Ascending aorta (tissue), 2 donors: Measurements from ENCODE around the gene C10orf105. TPM values are rescaled to one million over a fixed set of nuclear protein-coding genes. Genes with fewer than 3 reads are reported as not detected.
A peak's percentile ranks its signal among the peaks of the same experiment; 100 is the strongest.

Source experiments
- DNase-seq, 2 donors: peaks; one replicate each; pipeline ENCODE4 v3.0.0-alpha.2; 2019; ENCODE audit warnings: low spot score in 2 of 2
- H3K27ac ChIP-seq, 2 donors: fragments of 200-600 bp; sonication (generic); one replicate each; pipeline ENCODE4 v1.5.1; 2016 to 2017; ENCODE audit warnings: mild to moderate bottlenecking in 1 of 2
- H3K27me3 ChIP-seq: fragments of 200-600 bp; sonication (generic); one replicate; pipeline ENCODE4 v1.5.1; 2017
- H3K36me3 ChIP-seq, 2 donors: fragments of 200-600 bp; sonication (generic); one replicate each; pipeline ENCODE4 v1.5.1; 2016
- H3K4me1 ChIP-seq, 2 donors: fragments of 200-600 bp; sonication (generic); one replicate each; pipeline ENCODE4 v1.5.1; 2016 to 2017; ENCODE audit warnings: mild to moderate bottlenecking in 1 of 2
- H3K4me3 ChIP-seq, 2 donors: fragments of 200-600 bp; sonication (generic); one replicate each; pipeline ENCODE4 v1.5.1; 2016 to 2017; ENCODE audit warnings: mild to moderate bottlenecking in 1 of 2
- H3K9me3 ChIP-seq, 2 donors: fragments of 200-600 bp; sonication (generic); one replicate each; pipeline ENCODE4 v1.5.1; 2016
- intact Hi-C: fragments of 100-400 bp; cut with DNase I; formaldehyde crosslinking; loops from one replicate; pipeline ENCODE4 v1.15.1; 2023
- total RNA-seq: library from RNA; depleted of rRNA; stranded (reverse); fragments of >200 nt; gene quantifications from one replicate; pipeline ENCODE4 v1.1.0, GENCODE V29; 2016
- TF ChIP-seq, protein P1 (sequence below), 3 experiments: fragments of 200-600 bp in 2 of 3; fragments of 450-650 bp in 1 of 3; sonication (generic) in 2 of 3; IDR thresholded peaks; one replicate each; pipeline ENCODE4 v1.5.1; 2016 to 2019; ENCODE audit warnings: antibody characterized with exemption in 3 of 3, mild to moderate bottlenecking in 1 of 3, moderate library complexity in 1 of 3

Gene C10orf105
- total RNA-seq, 1 donor from 2014 or later, result not detected

DNA sequence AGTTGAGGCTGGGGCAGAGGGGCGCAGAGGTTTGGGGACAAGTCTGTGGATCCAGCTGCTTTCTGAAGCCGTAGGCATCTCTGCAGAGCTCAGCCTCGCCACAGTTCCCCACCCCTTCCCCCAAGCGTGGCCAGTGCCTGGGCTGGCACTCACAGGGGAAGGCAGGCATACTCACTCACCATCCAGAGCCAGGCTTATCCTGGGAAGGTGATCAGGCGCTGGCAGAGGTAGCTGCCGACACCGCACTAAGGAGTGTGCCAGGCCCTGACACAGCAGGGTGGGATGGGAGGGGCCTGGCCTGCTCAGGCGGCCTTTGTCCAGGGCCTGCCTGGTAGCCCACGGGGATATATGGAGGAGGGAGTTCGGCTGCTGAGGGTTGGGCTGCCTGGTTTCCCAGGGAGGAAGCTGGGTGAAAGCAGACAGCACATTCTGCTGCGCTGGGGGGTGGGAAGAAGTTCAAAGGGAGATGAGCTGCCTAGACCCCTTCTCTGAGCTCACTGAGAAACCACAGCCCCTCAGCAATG is 37.9 kb upstream of the C10orf105 start:
- no peak for DNase-seq
- Histone ChIP-seq H3K4me3 (no peak overlapping the region), H3K27me3 (no peaks in the 10 kb centered on the region), H3K27ac (no peak overlapping the region), H3K36me3 (peaks cover 66 to 82% of the 10 kb centered on the region in 2 donors), H3K4me1 (no peaks in the 10 kb centered on the region), H3K9me3 (no peaks in the 10 kb centered on the region)
- intact Hi-C loops, result no loop called here
- TF ChIP-seq, protein P1, sequence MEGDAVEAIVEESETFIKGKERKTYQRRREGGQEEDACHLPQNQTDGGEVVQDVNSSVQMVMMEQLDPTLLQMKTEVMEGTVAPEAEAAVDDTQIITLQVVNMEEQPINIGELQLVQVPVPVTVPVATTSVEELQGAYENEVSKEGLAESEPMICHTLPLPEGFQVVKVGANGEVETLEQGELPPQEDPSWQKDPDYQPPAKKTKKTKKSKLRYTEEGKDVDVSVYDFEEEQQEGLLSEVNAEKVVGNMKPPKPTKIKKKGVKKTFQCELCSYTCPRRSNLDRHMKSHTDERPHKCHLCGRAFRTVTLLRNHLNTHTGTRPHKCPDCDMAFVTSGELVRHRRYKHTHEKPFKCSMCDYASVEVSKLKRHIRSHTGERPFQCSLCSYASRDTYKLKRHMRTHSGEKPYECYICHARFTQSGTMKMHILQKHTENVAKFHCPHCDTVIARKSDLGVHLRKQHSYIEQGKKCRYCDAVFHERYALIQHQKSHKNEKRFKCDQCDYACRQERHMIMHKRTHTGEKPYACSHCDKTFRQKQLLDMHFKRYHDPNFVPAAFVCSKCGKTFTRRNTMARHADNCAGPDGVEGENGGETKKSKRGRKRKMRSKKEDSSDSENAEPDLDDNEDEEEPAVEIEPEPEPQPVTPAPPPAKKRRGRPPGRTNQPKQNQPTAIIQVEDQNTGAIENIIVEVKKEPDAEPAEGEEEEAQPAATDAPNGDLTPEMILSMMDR (IDR thresholded peaks at IDR 0.05), result no peak

DNA sequence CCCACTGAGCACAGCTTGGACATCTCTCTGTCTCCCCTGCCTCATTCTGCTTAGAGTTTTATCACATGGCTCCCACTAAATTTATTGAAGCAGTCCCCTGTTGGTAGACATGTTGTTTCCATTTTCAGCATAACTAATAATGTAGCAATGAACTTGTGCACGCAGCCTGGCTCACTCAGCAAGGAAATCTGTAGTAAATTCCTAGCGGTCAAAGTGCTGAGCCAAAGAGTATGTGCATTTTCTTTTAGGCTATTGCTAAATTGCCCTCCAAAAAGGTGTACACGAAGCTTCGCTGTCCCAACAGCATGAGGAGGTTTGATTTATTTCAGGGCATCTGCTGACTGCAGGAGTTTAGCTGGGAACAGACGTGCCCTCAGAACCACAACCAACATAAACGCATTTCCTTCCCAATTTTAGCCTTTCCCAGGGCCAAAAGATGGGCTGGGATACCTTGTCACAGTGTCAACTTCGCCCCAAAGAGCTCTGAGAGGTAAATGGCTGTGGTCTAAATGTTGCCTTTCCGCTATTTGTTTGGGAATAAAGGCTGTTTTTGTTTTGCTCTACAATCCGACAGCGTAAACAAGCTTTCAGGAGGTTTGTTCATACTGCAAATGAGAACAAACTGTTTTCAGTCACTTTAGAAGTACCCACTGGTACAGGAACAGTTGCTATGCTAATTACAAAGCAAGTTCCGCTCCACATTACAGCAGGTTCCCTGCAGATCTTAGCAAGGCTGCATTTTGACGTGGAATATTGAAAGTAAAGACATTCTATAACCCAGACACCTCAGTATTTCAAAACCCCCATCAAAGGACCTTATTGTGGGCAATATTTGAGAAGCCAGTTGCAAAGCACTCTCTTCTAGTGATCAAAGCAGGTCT is 37.0 kb upstream of the C10orf105 start:
- no peaks in the 10 kb centered on the region for H3K9me3 ChIP-seq
- no peaks in the 10 kb centered on the region for H3K27me3 ChIP-seq
- H3K36me3 ChIP-seq, result peaks cover 72 to 84% of the 10 kb centered on the region in 2 donors
- no peak overlapping the region for H3K4me3 ChIP-seq
- no peak for DNase-seq
- H3K4me1 ChIP-seq, result no peaks in the 10 kb centered on the region
- H3K27ac ChIP-seq, result no peak overlapping the region
- TF ChIP-seq, protein P1 (IDR thresholded peaks at IDR 0.05), result no peak
- intact Hi-C loops, result no loop called here

DNA sequence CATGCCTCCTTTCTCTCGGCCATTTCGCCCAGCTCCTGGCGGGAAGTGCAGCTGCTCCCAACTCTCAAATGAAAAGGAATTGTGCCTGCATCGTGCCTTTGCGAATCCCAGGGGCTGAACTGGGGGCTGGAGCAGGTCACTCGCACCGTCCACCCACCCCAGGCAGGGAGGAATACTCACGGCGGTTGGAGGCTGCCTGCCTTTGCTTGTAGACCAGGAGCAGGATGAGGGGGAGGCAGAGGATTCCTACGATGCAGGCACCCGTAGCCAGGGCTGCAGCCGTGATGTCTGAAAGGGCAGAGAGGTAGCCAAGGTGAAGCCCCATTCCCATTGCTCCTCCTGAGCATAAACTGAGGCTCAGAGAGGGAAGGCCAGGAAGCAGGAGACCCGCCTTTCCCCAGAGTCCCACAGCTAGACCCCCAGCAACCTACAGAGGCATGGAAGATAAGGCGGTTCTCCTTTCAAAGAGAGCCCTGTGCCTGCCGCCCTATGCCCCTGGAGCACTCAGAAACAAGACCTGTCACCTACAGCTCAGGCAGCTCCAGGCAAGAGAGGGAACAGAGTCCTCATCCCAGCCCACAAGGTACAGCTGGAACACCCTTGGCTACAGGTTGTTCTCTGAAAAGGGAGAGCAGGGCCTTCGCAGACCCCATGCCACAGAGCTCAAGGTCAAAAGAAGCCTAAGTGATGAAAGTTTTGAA is 35.8 kb upstream of the C10orf105 start:
- intact Hi-C loops, result no loop called here
- H3K27ac ChIP-seq, result no peak overlapping the region
- H3K4me3 ChIP-seq, result no peak overlapping the region
- no peaks in the 10 kb centered on the region for H3K27me3 ChIP-seq
- H3K36me3 ChIP-seq, result peaks cover 71 to 84% of the 10 kb centered on the region in 2 donors
- TF ChIP-seq, protein P1 (IDR thresholded peaks at IDR 0.05), result no peak
- H3K9me3 ChIP-seq, result no peaks in the 10 kb centered on the region
- H3K4me1 ChIP-seq, result no peaks in the 10 kb centered on the region
- DNase-seq, result no peak

DNA sequence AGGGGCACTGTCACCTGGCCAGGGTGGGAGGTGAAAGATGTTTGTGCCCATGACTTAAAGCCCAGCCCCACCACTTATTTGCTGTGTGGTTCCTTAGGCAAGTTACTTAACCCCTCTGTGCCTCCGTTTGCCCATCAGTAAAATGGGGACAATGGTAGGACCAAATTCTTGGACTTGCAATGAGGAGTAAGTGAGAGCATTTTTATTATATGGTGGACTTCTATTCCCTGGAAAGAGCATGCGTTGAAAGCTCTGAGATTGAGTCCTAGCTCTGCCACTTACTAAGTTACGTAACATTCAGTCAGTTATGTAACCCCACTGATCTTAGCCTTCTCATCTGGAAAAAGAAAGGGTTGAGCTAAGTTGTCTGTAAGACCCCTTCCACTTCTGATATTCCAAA is 35.0 kb upstream of the C10orf105 start:
- H3K4me1 ChIP-seq, result no peaks in the 10 kb centered on the region
- intact Hi-C loops, result no loop called here
- H3K27ac ChIP-seq, result peak overlapping the region in 1 of 2 donors; percentile 10
- no peak overlapping the region for H3K4me3 ChIP-seq
- TF ChIP-seq, protein P1 (IDR thresholded peaks at IDR 0.05), result no peak
- H3K36me3 ChIP-seq, result peaks cover 76 to 89% of the 10 kb centered on the region in 2 donors
- DNase-seq, result no peak
- no peaks in the 10 kb centered on the region for H3K9me3 ChIP-seq
- no peaks in the 10 kb centered on the region for H3K27me3 ChIP-seq

DNA sequence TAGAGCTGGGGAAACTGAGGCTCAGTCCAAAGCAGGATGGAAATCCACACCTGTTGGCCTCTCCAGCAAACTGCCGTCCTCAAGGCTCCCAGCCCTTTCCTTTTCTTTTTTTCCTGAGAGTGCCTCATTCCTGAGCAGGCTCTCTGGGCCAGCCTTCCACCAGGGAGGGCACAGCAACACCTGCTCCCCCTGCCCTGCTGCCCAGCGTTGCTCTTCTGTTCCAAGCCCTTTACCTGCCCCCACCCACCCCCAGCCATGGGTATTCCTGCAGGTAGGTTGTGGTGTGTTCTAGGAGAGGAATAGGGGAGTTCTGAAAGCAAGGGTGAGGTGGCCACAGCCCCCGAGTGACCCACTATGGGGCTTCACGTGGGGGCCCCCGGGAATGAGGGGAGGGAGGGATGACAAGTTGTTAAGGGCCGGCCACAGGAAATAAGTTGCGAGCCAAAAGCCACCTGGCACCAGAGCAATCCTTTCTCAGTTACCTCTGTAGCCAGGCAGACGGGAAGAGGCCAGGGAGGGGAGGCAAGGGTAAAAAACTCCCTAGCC is 34.5 kb upstream of the C10orf105 start:
- peak overlapping the region in 1 of 2 donors; percentile 10 for H3K27ac ChIP-seq

More for the DNA sequence above, 34.5 kb upstream of the C10orf105 start:
- intact Hi-C loops, result no loop called here
- Histone ChIP-seq H3K9me3 (no peaks in the 10 kb centered on the region), H3K27me3 (no peaks in the 10 kb centered on the region), H3K36me3 (peaks cover 72 to 85% of the 10 kb centered on the region in 2 donors), H3K4me1 (peaks cover 0 to 3% of the 10 kb centered on the region in 2 donors), H3K4me3 (no peak overlapping the region)
- DNase-seq, result no peak
- TF ChIP-seq, protein P1 (IDR thresholded peaks at IDR 0.05), result no peak
